ENCODE data around the gene ABHD5. TPM values are rescaled to one million over a fixed set of nuclear protein-coding genes. Genes with fewer than 3 reads are reported as not detected.

Gene ABHD5
- total and polyA plus RNA-seq, 8 donors: 3.2 to 38.0 (median 24.5) TPM

DNA sequence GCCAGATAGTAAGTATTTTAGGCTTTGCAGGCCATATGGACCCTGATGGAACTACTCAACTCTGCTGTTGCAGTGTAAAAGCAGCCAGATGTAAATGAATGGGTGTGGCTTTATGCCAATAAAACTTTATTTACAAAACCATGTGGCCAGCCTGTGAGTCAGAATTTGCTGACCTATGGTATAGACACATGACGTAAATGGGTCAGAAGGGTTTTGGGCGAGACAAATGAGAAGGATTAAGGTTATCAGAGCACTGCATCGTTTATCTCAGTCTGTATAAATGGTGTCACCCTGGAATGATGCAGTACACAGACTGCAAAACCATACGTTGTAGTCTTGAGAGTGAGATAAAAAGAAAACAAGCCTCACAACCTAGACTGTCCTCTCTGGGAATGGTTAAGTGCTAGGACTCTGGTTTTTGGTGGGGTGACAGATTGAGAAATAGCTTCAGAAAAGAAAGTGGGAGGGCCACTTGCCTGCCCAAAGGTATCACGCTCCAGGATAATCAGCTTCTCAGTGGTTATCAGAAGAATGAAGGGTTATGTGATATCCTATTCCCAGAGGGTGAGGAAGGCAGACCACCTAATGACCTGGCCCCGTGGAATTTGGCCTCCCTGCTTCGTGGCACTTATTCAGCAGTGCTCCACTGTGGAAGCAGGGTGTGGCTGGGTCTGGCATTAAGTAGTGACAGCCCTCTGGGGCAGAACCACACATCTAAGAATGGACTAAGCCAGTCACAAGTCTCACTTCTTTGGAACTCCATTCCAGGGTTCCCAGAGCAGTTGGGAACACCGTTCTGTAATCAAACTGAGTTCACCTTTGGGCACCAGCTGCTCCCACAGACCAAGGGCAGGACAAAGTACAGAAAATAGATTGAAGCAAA is 46.1 kb downstream of the ABHD5 start:
- peak in 1 of 2 donors; percentile 36 for DNase-seq
- intact Hi-C loops (cut with DNase I; ENCODE audit: low total_unique reads): no loop called here
- no peaks in the 10 kb centered on the region for H3K27me3 ChIP-seq
- WGBS, 5 donors: 29 to 43% (median 32%) methylated on average over 8 of the region's 8 CpGs
- no peak overlapping the region for H3K4me3 ChIP-seq
- no peaks in the 10 kb centered on the region for H3K9me3 ChIP-seq
- H3K4me1 ChIP-seq: peaks cover 0 to 12% (median 0%) of the 10 kb centered on the region in 4 donors
- H3K27ac ChIP-seq: peak overlapping the region in 1 of 5 donors; percentile 50
- peaks cover 0 to 17% (median 2%) of the 10 kb centered on the region in 4 donors for H3K36me3 ChIP-seq
- TF ChIP-seq POLR2A (IDR thresholded peaks at IDR 0.05) (no peak), EP300 (IDR thresholded peaks at IDR 0.05) (no peak), POLR2AphosphoS5 (IDR thresholded peaks at IDR 0.05) (peak in 1 of 3 donors; percentile 48)
- TF ChIP-seq, protein P1, sequence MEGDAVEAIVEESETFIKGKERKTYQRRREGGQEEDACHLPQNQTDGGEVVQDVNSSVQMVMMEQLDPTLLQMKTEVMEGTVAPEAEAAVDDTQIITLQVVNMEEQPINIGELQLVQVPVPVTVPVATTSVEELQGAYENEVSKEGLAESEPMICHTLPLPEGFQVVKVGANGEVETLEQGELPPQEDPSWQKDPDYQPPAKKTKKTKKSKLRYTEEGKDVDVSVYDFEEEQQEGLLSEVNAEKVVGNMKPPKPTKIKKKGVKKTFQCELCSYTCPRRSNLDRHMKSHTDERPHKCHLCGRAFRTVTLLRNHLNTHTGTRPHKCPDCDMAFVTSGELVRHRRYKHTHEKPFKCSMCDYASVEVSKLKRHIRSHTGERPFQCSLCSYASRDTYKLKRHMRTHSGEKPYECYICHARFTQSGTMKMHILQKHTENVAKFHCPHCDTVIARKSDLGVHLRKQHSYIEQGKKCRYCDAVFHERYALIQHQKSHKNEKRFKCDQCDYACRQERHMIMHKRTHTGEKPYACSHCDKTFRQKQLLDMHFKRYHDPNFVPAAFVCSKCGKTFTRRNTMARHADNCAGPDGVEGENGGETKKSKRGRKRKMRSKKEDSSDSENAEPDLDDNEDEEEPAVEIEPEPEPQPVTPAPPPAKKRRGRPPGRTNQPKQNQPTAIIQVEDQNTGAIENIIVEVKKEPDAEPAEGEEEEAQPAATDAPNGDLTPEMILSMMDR (IDR thresholded peaks at IDR 0.05): no peak

DNA sequence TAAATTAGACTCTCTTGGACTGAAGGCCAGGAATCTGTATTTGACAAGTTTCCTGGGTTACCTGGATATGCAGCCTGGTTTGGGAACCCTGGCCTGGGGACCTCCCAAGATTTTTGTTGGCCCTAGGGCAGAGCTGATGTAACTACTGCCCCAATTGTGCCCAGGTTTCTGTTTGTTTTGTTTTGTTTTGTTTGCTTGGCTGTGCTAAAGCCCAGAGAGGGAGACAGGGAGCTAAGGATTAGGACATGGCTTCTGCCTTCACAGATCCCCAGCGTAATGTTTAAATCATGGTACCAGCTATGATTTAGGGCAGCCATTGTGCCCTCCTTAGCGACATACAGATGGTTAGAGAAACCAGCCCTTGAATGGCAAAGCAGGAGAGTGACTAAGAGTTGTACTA is 47.6 kb downstream of the ABHD5 start:
- H3K27me3 ChIP-seq: no peaks in the 10 kb centered on the region
- no peak overlapping the region for H3K27ac ChIP-seq
- peaks cover 0 to 9% (median 2%) of the 10 kb centered on the region in 4 donors for H3K36me3 ChIP-seq
- DNase-seq: no peak
- WGBS, 5 donors: 82 to 94% (median 88%) methylated on average over 2 of the region's 2 CpGs
- no peaks in the 10 kb centered on the region for H3K9me3 ChIP-seq
- H3K4me1 ChIP-seq: peaks cover 0 to 12% (median 0%) of the 10 kb centered on the region in 4 donors
- intact Hi-C loops (cut with DNase I; ENCODE audit: low total_unique reads): no loop called here
- no peak for TF ChIP-seq POLR2AphosphoS5 (IDR thresholded peaks at IDR 0.05)
- TF ChIP-seq, protein P1 (IDR thresholded peaks at IDR 0.05): no peak
- TF ChIP-seq EP300 (IDR thresholded peaks at IDR 0.05): no peak
- TF ChIP-seq POLR2A (IDR thresholded peaks at IDR 0.05): no peak
- no peak overlapping the region for H3K4me3 ChIP-seq

- H3K4me3 ChIP-seq: no peak overlapping the region
- no peak overlapping the region for H3K27ac ChIP-seq
- no peaks in the 10 kb centered on the region for H3K27me3 ChIP-seq
- TF ChIP-seq POLR2AphosphoS5 (IDR thresholded peaks at IDR 0.05) (peak in 1 of 3 donors; percentile 45), EP300 (IDR thresholded peaks at IDR 0.05) (no peak)
- no peaks in the 10 kb centered on the region for H3K36me3 ChIP-seq
- peak in 1 of 2 donors; percentile 37 for DNase-seq
- intact Hi-C loops (cut with DNase I; ENCODE audit: low total_unique reads): no loop called here
- 27 to 47% (median 38%) methylated on average over 3 of the region's 3 CpGs for WGBS, 5 donors
- H3K4me1 ChIP-seq: no peaks in the 10 kb centered on the region
- peaks cover 0 to 14% (median 7%) of the 10 kb centered on the region in 4 donors for H3K9me3 ChIP-seq
These were observed 52.2 kb downstream of the ABHD5 start for GRCh38 chr3:43742920-43743319.

- peaks cover 0 to 14% (median 7%) of the 10 kb centered on the region in 4 donors for H3K9me3 ChIP-seq
- no peaks in the 10 kb centered on the region for H3K27me3 ChIP-seq
- WGBS, 5 donors: 60 to 73% (median 64%) methylated on average over 4 to 6 of the region's 6 CpGs
- no peaks in the 10 kb centered on the region for H3K36me3 ChIP-seq
- intact Hi-C loops (cut with DNase I; ENCODE audit: low total_unique reads): no loop called here
- no peak for TF ChIP-seq EP300 (IDR thresholded peaks at IDR 0.05)
- no peak for TF ChIP-seq POLR2A (IDR thresholded peaks at IDR 0.05)
- TF ChIP-seq POLR2AphosphoS5 (IDR thresholded peaks at IDR 0.05): no peak
- TF ChIP-seq, protein P1 (IDR thresholded peaks at IDR 0.05): no peak
- DNase-seq: no peak
- H3K4me1 ChIP-seq: no peaks in the 10 kb centered on the region
- H3K4me3 ChIP-seq: no peak overlapping the region
- no peak overlapping the region for H3K27ac ChIP-seq
These were observed 56.9 kb downstream of the ABHD5 start for GRCh38 chr3:43747641-43748040.

Data from stomach (tissue), 9 donors.